Neural crest cell (in vitro differentiated cells): ENCODE measurements around the gene TMC1. TPM values are rescaled to one million over a fixed set of nuclear protein-coding genes. Genes with fewer than 3 reads are reported as not detected.

ENCODE experiments used
- DNase-seq: peaks from one replicate; pipeline ENCODE4 v3.0.0; 2021; ENCODE audit warnings: low read depth, mixed read lengths, low spot score
- H3K27ac Mint-ChIP-seq: one replicate; pipeline ENCODE4 v1.8.0; 2021; ENCODE audit warnings: mild to moderate bottlenecking, mixed read lengths; ENCODE audit not compliant: unreplicated experiment
- H3K27me3 Mint-ChIP-seq: 2 replicates; pipeline ENCODE4 v1.8.0; 2021; ENCODE audit warnings: low read depth, mild to moderate bottlenecking, mixed read lengths
- H3K36me3 Mint-ChIP-seq: 2 replicates; pipeline ENCODE4 v1.8.0; 2021; ENCODE audit warnings: low read depth, mild to moderate bottlenecking, mixed read lengths
- H3K4me1 Mint-ChIP-seq: 2 replicates; pipeline ENCODE4 v1.8.0; 2021; ENCODE audit warnings: mixed read lengths
- H3K4me3 Mint-ChIP-seq: one replicate; pipeline ENCODE4 v1.8.0; 2021; ENCODE audit warnings: mild to moderate bottlenecking, mixed read lengths
- H3K9me3 Mint-ChIP-seq: 2 replicates; pipeline ENCODE4 v1.8.0; 2021; ENCODE audit warnings: mixed read lengths
- total RNA-seq: library from RNA; stranded (reverse); gene quantifications from 2 replicates; pipeline ENCODE4 v1.2.1, GENCODE V29; 2021
- TF ChIP-seq, protein P1 (sequence below): fragments of 200-600 bp; sonication (generic); conservative IDR thresholded peaks from 2 replicates; pipeline ENCODE4 v1.5.0; 2021; ENCODE audit warnings: antibody characterized with exemption, mild to moderate bottlenecking

The TMC1 gene
- total RNA-seq, 1 donor from 2014 or later: 0.33 TPM

DNA sequence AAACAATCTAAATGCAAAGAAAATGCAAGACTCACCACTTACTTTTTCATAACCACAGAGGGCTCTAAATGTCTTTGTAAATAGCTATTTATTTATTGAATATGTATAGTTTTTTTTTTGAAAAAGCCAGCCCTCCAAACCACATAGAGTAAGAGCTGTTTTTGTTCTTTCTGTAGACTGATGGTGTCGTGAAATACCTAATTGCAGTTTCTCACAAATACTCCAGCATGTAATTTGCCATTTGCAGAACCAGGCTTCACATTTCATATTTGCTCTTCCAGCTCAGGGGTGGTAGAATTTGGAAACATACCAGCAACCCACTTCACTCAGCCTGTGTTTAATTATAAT is 159.8 kb downstream of the TMC1 start:
- Mint-ChIP-seq H3K27me3 (no peaks in the 10 kb centered on the region), H3K27ac (peak overlapping the region; percentile 1), H3K9me3 (peaks cover 5% of the 10 kb centered on the region), H3K4me3 (no peak overlapping the region), H3K4me1 (peaks cover 26% of the 10 kb centered on the region), H3K36me3 (no peaks in the 10 kb centered on the region)
- DNase-seq: no peak
- TF ChIP-seq, protein P1, sequence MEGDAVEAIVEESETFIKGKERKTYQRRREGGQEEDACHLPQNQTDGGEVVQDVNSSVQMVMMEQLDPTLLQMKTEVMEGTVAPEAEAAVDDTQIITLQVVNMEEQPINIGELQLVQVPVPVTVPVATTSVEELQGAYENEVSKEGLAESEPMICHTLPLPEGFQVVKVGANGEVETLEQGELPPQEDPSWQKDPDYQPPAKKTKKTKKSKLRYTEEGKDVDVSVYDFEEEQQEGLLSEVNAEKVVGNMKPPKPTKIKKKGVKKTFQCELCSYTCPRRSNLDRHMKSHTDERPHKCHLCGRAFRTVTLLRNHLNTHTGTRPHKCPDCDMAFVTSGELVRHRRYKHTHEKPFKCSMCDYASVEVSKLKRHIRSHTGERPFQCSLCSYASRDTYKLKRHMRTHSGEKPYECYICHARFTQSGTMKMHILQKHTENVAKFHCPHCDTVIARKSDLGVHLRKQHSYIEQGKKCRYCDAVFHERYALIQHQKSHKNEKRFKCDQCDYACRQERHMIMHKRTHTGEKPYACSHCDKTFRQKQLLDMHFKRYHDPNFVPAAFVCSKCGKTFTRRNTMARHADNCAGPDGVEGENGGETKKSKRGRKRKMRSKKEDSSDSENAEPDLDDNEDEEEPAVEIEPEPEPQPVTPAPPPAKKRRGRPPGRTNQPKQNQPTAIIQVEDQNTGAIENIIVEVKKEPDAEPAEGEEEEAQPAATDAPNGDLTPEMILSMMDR: no peak

DNA sequence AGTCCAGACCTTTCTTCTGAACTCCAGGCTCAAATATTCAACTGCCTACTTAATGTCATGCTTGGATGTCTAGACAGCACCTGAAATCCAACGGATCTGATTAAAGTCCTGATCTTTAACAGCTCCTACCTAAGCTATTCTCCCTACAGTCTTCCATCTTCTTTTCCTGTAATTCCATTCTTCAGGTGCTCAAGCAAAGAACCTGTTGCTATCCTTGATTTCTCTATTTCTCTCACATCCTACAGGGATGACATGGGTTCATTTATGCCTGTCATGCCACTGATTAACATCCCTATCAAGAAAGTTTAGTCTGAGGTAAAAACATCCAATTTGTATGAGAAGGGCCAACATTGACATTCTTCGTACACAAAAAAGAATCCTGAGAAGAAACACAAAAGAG is 163.2 kb downstream of the TMC1 start:
- no peak overlapping the region for H3K27ac Mint-ChIP-seq
- peaks cover 38% of the 10 kb centered on the region for H3K4me1 Mint-ChIP-seq
- DNase-seq: no peak
- H3K27me3 Mint-ChIP-seq: no peaks in the 10 kb centered on the region
- peaks cover 2% of the 10 kb centered on the region for H3K36me3 Mint-ChIP-seq
- peaks cover 9% of the 10 kb centered on the region for H3K9me3 Mint-ChIP-seq
- TF ChIP-seq, protein P1: no peak
- H3K4me3 Mint-ChIP-seq: no peak overlapping the region

DNA sequence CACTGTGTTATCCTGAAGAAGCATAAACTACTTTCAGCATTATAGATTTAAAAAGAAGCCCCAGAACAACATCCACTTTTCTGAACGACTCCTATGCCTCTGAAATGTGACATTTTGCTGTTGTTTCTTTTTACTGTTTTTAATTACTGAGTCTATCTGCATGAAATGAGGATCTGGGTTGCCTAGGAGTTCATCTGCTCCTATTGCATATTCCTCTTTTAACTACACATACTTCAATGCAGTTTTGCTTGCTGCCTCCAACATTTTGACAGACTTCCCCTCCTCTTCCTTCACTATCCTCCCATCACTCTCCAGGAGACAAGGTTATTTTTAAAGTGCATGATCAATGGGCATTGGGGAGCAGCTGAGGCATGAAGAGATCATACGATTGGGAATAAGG is 164.5 kb downstream of the TMC1 start:
- TF ChIP-seq, protein P1: no peak
- peaks cover 11% of the 10 kb centered on the region for H3K9me3 Mint-ChIP-seq
- H3K27me3 Mint-ChIP-seq: no peaks in the 10 kb centered on the region
- peaks cover 31% of the 10 kb centered on the region for H3K4me1 Mint-ChIP-seq
- H3K4me3 Mint-ChIP-seq: no peak overlapping the region
- no peak for DNase-seq
- H3K36me3 Mint-ChIP-seq: peaks cover 8% of the 10 kb centered on the region
- peak overlapping the region; percentile 0 for H3K27ac Mint-ChIP-seq

DNA sequence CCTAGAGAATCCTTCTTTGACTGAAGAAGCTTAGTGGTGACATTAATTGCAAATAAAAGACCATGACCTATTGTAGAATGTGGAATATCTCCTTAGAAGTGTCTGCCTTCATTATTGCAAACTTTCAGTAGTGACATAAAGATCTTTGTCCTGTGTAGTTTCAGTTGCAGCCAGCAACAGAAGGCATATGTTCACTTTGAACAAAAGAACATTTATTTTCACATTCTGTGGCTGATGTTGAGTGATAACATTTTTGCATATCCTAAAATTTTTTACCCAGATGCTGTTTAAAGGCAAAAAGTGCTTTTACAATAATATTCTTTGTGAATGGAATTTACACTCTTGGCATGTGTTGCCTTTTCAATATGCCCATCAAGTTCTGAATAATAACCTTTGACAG is 165.9 kb downstream of the TMC1 start:
- DNase-seq: no peak
- H3K36me3 Mint-ChIP-seq: peaks cover 8% of the 10 kb centered on the region
- TF ChIP-seq, protein P1: no peak
- H3K4me1 Mint-ChIP-seq: peaks cover 28% of the 10 kb centered on the region
- H3K4me3 Mint-ChIP-seq: no peak overlapping the region
- peaks cover 12% of the 10 kb centered on the region for H3K9me3 Mint-ChIP-seq
- H3K27me3 Mint-ChIP-seq: no peaks in the 10 kb centered on the region
- H3K27ac Mint-ChIP-seq: peak overlapping the region; percentile 19

DNA sequence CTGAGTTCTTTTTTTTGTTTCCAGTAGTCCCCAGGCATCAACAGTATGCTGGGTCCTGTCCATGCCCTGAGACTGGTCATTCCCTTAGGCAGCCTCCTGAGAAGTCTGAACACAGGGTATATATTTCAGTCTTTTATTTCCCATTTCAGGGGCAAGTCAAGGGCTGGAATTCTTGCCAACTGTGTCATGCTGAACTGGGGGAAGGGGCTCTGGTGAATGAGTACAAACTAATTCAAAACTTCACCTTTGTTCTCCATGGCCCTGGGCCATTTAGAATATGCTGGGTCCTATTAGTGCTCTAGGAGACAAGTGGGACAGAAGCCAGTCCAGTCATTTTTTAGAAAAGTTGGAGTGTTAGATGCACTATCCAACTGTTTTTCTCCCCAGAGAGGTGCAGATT is 170.3 kb downstream of the TMC1 start:
- H3K27ac Mint-ChIP-seq: no peak overlapping the region
- TF ChIP-seq, protein P1: no peak
- DNase-seq: no peak

DNA sequence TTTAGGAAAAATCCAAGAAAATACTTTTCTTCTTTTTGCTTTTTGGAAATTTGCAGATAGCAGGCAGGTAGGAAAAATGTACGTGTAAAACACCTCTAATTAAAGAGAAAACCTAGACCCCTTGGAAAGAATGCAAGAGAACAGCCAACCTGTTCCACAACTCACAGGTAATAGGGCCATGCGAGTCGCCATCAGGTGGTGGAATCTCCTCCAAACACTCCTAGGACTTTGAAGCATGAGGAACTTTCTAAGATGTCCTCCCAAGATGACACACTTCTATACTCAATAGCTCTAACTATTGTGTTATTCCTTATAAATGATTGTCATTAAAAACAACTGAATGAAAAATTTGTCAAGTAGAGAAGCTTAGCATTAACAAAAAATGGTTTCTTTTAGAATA is 174.0 kb downstream of the TMC1 start:
- TF ChIP-seq, protein P1: no peak
- H3K4me3 Mint-ChIP-seq: no peak overlapping the region
- H3K36me3 Mint-ChIP-seq: peaks cover 5% of the 10 kb centered on the region
- no peak overlapping the region for H3K27ac Mint-ChIP-seq
- peaks cover 12% of the 10 kb centered on the region for H3K4me1 Mint-ChIP-seq
- no peak for DNase-seq
- no peaks in the 10 kb centered on the region for H3K27me3 Mint-ChIP-seq
- peaks cover 6% of the 10 kb centered on the region for H3K9me3 Mint-ChIP-seq

More for the DNA sequence above, 170.3 kb downstream of the TMC1 start:
- no peak overlapping the region for H3K4me3 Mint-ChIP-seq
- peaks cover 10% of the 10 kb centered on the region for H3K9me3 Mint-ChIP-seq
- no peaks in the 10 kb centered on the region for H3K27me3 Mint-ChIP-seq
- peaks cover 14% of the 10 kb centered on the region for H3K4me1 Mint-ChIP-seq
- H3K36me3 Mint-ChIP-seq: peaks cover 8% of the 10 kb centered on the region
